Renal cortex interstitium (tissue), 15 donors: ENCODE measurements around the gene SNRNP27. TPM values are rescaled to one million over a fixed set of nuclear protein-coding genes. Genes with fewer than 3 reads are reported as not detected.
A peak's percentile ranks its signal among the peaks of the same experiment; 100 is the strongest.
"Not testable (repeated sequence)": the region's sequence is repeated elsewhere in the genome, so short reads cannot be mapped to it uniquely, and the experiment has no call there.

Experiments used
- DNase-seq, 11 donors: peaks; one replicate each; pipeline ENCODE4 v3.0.0-alpha.2; 2013; ENCODE audit warnings: low read depth in 9 of 11, low spot score in 4 of 11; ENCODE audit errors: extremely low read depth in 1 of 11
- long read RNA-seq, 16 experiments: transcript quantifications; one replicate each; lab custom pipeline, GENCODE V29; 2026
- polyA plus RNA-seq, 3 donors: library from polyadenylated mRNA; unstranded; fragments of 120-200 nt; gene quantifications; one replicate each; pipeline ENCODE4 v1.2.1, GENCODE V29; 2013; ENCODE audit not compliant: insufficient read length in 3 of 3

The SNRNP27 gene
- 10 to 100 TPM; 62.6 to 73.7 (median 71.4) TPM for polyA plus RNA-seq
- long read RNA-seq, donor 1, transcript SNRNP27-201 (6 exons, 1,802 nt) = major isoform, 20 of 21 reads
- long read RNA-seq, donor 1, partial matches to known transcripts = 0 of 21 reads
- long read RNA-seq, donor 1, other reads (novel, unspliced or antisense) = 0 of 21 reads
- long read RNA-seq, donor 2, transcript SNRNP27-201 (6 exons, 1,802 nt) = major isoform, 16 of 17 reads
- long read RNA-seq, donor 2, partial matches to known transcripts = 0 of 17 reads
- long read RNA-seq, donor 2, other reads (novel, unspliced or antisense) = 0 of 17 reads
- long read RNA-seq, donor 3, transcript SNRNP27-201 (6 exons, 1,802 nt) = major isoform, 36 of 38 reads
- long read RNA-seq, donor 3, partial matches to known transcripts = 0 of 38 reads
- long read RNA-seq, donor 3, other reads (novel, unspliced or antisense) = 0 of 38 reads
- long read RNA-seq, donor 4, transcript SNRNP27-201 (6 exons, 1,802 nt) = major isoform, 29 of 32 reads
- long read RNA-seq, donor 4, partial matches to known transcripts = 0 of 32 reads
- long read RNA-seq, donor 4, other reads (novel, unspliced or antisense) = 0 of 32 reads
- long read RNA-seq, donor 5 = 0 reads
- long read RNA-seq, donor 6, transcript SNRNP27-201 (6 exons, 1,802 nt) = major isoform, 21 of 31 reads
- long read RNA-seq, donor 6, partial matches to known transcripts = 7 of 31 reads
- long read RNA-seq, donor 6, other reads (novel, unspliced or antisense) = 0 of 31 reads
- long read RNA-seq, donor 7, transcript SNRNP27-201 (6 exons, 1,802 nt) = major isoform, 27 of 40 reads
- long read RNA-seq, donor 7, partial matches to known transcripts = 12 of 40 reads
- long read RNA-seq, donor 7, other reads (novel, unspliced or antisense) = 0 of 40 reads
- long read RNA-seq, donor 8, transcript SNRNP27-201 (6 exons, 1,802 nt) = major isoform, 52 of 72 reads
- long read RNA-seq, donor 8, partial matches to known transcripts = 18 of 72 reads
- long read RNA-seq, donor 8, other reads (novel, unspliced or antisense) = 0 of 72 reads
- long read RNA-seq, donor 9, transcript SNRNP27-201 (6 exons, 1,802 nt) = major isoform, 31 of 35 reads
- long read RNA-seq, donor 9, partial matches to known transcripts = 0 of 35 reads
- long read RNA-seq, donor 9, other reads (novel, unspliced or antisense) = 0 of 35 reads
- long read RNA-seq, donor 10, transcript SNRNP27-201 (6 exons, 1,802 nt) = major isoform, 33 of 41 reads
- long read RNA-seq, donor 10, partial matches to known transcripts = 5 of 41 reads
- long read RNA-seq, donor 10, other reads (novel, unspliced or antisense) = 0 of 41 reads
- long read RNA-seq, donor 11, transcript SNRNP27-201 (6 exons, 1,802 nt) = major isoform, 15 of 15 reads
- long read RNA-seq, donor 11, partial matches to known transcripts = 0 of 15 reads
- long read RNA-seq, donor 11, other reads (novel, unspliced or antisense) = 0 of 15 reads
- long read RNA-seq, donor 12, transcript SNRNP27-201 (6 exons, 1,802 nt) = major isoform, 5 of 6 reads
- long read RNA-seq, donor 12, partial matches to known transcripts = 0 of 6 reads
- long read RNA-seq, donor 12, other reads (novel, unspliced or antisense) = 0 of 6 reads
- long read RNA-seq, donor 13, transcript SNRNP27-201 (6 exons, 1,802 nt) = major isoform, 31 of 66 reads
- long read RNA-seq, donor 13, partial matches to known transcripts = 31 of 66 reads
- long read RNA-seq, donor 13, other reads (novel, unspliced or antisense) = 0 of 66 reads
- long read RNA-seq, donor 14, transcript SNRNP27-201 (6 exons, 1,802 nt) = major isoform, 32 of 34 reads
- long read RNA-seq, donor 14, partial matches to known transcripts = 0 of 34 reads
- long read RNA-seq, donor 14, other reads (novel, unspliced or antisense) = 0 of 34 reads
- long read RNA-seq, donor 15, transcript SNRNP27-201 (6 exons, 1,802 nt) = major isoform, 8 of 8 reads
- long read RNA-seq, donor 15, partial matches to known transcripts = 0 of 8 reads
- long read RNA-seq, donor 15, other reads (novel, unspliced or antisense) = 0 of 8 reads
- long read RNA-seq, donor 16, transcript SNRNP27-201 (6 exons, 1,802 nt) = major isoform, 59 of 74 reads
- long read RNA-seq, donor 16, partial matches to known transcripts = 13 of 74 reads
- long read RNA-seq, donor 16, other reads (novel, unspliced or antisense) = 0 of 74 reads

GRCh38 chr2:69893684-69894551 is at the start of gene SNRNP27:
TSS of gene SNRNP27 (plus strand) at chr2:69893956. CDS start at chr2:69893985, 29 bp downstream.
- DNase-seq = peak in 10 of 11 donors; percentile 62 to 83 (median 74)

GRCh38 chr2:69843993-69844392 is 49.8 kb upstream of the SNRNP27 start:
- DNase-seq = no peak

DNA sequence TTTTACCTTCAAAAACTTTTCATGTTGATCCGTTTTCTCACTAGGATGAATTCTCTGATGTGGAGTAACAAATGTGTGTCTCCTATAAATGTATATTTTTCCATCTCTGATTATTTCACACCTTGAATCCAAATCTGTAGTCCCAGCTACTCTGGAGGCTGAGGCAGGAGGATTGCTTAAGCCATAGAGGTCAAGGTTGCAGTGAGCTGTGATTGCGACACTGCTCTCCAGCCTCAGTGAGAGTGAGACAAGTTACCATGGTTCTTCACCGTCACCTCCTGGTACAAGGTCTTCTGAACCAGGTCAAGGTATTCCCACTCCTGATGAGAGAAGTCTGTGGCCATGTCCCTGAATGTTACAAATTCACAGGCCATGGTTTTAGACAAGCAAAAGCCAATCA is 49.2 kb upstream of the SNRNP27 start:
- no peak for DNase-seq

DNA sequence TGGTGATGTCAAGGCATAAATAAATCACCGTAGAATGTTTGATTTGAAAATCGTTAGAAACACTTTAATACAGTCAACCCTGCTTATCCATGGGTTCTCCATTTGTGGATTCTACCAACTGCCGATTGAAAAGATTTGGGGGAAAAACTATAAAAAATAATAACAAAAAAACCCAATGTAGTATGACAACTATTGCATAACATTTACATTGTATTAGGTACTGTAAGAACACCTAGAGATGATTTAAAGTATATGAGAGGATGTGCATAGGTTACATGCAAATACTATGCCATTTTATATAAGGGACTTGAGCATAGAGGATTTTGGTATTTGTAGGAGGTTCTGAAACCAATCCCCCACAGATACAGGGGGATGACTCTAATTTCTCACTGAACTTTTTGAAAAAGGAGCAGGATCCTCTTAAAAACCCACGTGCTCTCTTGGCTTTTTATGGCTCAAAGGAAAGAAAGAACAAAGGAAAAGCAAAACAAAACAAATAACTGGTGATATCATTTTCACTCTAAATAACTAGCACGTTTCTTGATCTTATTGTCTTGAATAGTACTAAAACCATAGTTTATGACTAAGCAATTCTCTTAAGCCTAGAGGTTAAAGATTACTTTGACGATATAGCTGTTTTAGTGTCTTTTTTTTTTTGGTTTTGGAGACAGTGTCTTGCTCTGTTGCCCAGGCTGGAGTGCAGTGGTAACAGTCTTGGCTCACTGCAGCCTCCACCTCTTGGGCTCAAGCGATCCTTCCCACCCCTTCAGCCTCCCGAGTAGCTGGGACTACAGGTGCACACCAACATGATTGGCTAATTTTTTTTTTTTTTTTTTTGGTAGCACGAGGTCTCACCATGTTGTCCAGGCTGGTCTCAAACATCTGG is 47.3 kb upstream of the SNRNP27 start:
- DNase-seq = no peak

- DNase-seq = no peak
Observed at GRCh38 chr2:69847068-69847828, 46.5 kb upstream of the SNRNP27 start.

GRCh38 chr2:69848186-69848790 is 45.5 kb upstream of the SNRNP27 start:
- no peak for DNase-seq

DNA sequence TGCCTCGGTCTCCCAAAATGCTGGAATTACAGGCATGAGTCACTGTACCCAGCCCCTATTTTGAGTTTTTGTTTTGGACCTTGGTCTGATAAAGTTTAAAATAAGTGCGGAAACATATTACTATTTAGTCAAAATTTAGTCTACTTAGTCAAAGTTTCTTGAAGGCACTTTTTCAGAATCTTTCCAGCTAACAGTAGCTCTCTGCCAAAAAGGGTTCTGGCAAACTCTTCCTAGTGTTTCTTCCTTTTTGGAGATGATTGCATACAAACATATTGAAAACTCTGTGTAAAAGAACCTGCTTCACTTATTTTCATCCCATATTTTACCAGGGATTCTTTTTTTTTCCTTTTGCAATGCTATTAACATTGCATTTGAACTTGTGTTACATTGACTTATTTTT is 35.5 kb upstream of the SNRNP27 start:
- no peak for DNase-seq

- no peak for DNase-seq
Observed at GRCh38 chr2:69863298-69863697, 30.5 kb upstream of the SNRNP27 start.

DNA sequence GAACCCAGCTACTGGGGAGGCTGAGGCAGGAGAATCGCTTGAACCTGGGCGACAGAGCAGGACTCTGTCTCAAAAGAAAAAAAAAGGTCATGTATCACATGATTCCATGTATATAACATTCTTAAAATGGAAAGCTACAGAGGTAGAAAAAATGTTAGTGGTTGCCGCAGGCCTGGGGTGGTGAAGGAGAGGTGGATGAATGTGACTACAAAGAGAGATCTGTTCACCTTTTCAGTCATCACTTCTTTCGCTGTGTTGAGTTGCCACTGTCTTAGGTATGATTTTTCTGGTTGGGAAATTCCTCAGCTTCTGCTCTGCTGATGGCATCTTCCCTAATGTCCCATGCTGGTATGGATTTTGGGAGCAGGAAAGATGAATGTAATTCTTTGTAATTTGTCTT is 5.3 kb upstream of the SNRNP27 start:
- DNase-seq = no peak

- no peak for DNase-seq
Observed at GRCh38 chr2:69889302-69889701, 4.5 kb upstream of the SNRNP27 start.

- no peak for DNase-seq
Observed at GRCh38 chr2:69890881-69891280, 2.9 kb upstream of the SNRNP27 start.

DNA sequence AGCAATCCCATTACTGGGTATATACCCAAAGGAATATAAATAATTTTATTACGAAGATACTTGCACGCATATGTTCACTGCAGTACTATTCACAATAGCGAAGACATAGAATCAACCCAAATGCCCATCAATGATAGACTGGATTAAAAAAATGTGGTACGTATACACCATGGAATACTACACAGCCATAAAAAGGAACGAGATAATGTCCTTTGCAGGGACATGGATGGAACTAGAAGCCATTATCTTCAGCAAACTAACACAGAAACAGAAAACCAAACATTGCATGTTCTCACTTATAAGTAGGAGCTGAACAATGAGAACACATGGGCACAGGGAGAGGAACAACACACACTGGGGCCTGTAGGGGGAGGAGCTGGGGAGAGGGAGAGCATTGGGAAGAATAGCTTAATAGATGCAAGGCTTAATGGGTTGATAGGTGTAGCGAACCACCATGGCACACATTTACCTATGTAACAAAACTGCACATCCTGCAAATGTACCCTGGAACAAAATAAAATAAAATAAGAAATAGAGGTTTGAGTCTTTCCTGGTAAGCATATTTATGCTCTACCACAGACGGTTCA is 825 bp upstream of the SNRNP27 start:
- not testable (repeated sequence) for DNase-seq

DNA sequence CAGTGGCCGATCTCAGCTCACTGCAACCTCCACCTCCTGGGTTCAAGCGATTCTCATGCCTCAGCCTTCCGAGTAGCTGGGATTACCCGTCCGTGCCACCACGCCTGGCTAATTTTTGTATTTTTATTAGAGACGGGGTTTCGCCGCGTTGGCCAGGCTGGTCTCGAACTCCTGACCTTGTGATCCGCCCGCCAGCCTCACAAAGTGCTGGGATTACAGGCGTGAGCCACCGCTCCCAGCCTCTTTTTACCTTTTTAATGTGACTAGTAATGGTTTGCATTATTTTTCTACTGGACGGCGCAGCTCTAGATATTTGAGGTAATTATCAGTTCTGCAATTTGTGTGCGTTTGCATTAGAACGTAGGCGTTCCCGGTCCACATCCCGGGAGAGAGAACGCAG is 981 bp downstream of the SNRNP27 start:
- not testable (repeated sequence) for DNase-seq

- no peak for DNase-seq
Observed at GRCh38 chr2:69902213-69902922, 8.6 kb downstream of the SNRNP27 start.
